Chondrocyte (in vitro differentiated cells): ENCODE data around the gene HORMAD2. TPM values are rescaled to one million over a fixed set of nuclear protein-coding genes. Genes with fewer than 3 reads are reported as not detected.

Source experiments
- DNase-seq: peaks from one replicate; pipeline ENCODE4 v3.0.0; 2021; ENCODE audit warnings: mixed read lengths, low spot score
- H3K27ac Mint-ChIP-seq: one replicate; pipeline ENCODE4 v1.8.0; 2021; ENCODE audit warnings: mild to moderate bottlenecking, moderate library complexity, mixed read lengths; ENCODE audit not compliant: unreplicated experiment
- H3K27me3 Mint-ChIP-seq: 2 replicates; pipeline ENCODE4 v1.8.0; 2021; ENCODE audit warnings: low read depth, mixed read lengths
- H3K36me3 Mint-ChIP-seq: 2 replicates; pipeline ENCODE4 v1.8.0; 2021; ENCODE audit warnings: low read depth, mixed read lengths
- H3K4me1 Mint-ChIP-seq: 2 replicates; pipeline ENCODE4 v1.8.0; 2021; ENCODE audit warnings: low read depth, mild to moderate bottlenecking, mixed read lengths
- H3K4me3 Mint-ChIP-seq: one replicate; pipeline ENCODE4 v1.8.0; 2021; ENCODE audit warnings: mild to moderate bottlenecking, moderate library complexity, mixed read lengths; ENCODE audit not compliant: unreplicated experiment
- H3K9me3 Mint-ChIP-seq: 2 replicates; pipeline ENCODE4 v1.8.0; 2021; ENCODE audit warnings: low read depth, mixed read lengths
- total RNA-seq: library from RNA; stranded (reverse); gene quantifications from 3 replicates; pipeline ENCODE4 v1.2.1, GENCODE V29; 2021
- TF ChIP-seq, protein P1 (sequence below): fragments of 200-600 bp; sonication (generic); IDR thresholded peaks from 2 replicates; pipeline ENCODE4 v1.5.0; 2021; ENCODE audit warnings: antibody characterized with exemption, mild to moderate bottlenecking, moderate library complexity

HORMAD2 gene
- total RNA-seq, 1 donor from 2014 or later = not detected

DNA sequence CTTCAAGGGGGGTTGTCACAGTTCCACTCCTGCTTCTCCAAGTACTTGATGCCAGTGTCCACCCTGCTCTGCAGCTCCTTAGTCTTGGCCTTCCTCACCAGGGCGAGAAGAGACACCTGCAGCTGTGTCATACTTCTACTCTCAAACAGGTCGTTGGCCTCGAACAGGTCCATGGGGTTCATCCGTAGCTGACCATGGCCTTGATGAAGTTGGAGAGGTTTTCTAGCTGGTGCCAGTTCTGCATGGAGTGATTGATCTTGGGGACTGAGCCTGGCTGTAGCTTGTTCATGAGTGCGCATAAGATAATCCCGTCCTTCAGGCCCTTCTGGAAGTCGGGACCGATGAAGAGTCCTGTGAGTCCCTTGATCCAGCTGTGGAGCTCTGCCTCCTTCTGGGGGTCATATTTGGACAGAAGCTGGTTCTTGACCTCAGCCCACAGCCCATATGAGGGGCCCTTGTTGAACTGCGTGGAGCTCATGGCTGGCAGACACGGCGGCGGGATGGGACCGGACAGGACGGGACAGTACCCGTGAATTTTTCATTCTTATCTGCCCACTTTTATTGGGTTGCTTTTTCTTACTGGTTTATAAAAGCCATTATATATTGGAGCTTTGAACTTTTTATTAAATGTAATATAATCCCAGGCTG lies 33.4 kb upstream of the HORMAD2 start:
- Mint-ChIP-seq H3K4me3 (no peak overlapping the region), H3K9me3 (no peaks in the 10 kb centered on the region), H3K27ac (no peak overlapping the region), H3K4me1 (peaks cover 21% of the 10 kb centered on the region), H3K27me3 (no peaks in the 10 kb centered on the region), H3K36me3 (no peaks in the 10 kb centered on the region)
- DNase-seq = no peak
- TF ChIP-seq, protein P1, sequence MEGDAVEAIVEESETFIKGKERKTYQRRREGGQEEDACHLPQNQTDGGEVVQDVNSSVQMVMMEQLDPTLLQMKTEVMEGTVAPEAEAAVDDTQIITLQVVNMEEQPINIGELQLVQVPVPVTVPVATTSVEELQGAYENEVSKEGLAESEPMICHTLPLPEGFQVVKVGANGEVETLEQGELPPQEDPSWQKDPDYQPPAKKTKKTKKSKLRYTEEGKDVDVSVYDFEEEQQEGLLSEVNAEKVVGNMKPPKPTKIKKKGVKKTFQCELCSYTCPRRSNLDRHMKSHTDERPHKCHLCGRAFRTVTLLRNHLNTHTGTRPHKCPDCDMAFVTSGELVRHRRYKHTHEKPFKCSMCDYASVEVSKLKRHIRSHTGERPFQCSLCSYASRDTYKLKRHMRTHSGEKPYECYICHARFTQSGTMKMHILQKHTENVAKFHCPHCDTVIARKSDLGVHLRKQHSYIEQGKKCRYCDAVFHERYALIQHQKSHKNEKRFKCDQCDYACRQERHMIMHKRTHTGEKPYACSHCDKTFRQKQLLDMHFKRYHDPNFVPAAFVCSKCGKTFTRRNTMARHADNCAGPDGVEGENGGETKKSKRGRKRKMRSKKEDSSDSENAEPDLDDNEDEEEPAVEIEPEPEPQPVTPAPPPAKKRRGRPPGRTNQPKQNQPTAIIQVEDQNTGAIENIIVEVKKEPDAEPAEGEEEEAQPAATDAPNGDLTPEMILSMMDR = no peak

DNA sequence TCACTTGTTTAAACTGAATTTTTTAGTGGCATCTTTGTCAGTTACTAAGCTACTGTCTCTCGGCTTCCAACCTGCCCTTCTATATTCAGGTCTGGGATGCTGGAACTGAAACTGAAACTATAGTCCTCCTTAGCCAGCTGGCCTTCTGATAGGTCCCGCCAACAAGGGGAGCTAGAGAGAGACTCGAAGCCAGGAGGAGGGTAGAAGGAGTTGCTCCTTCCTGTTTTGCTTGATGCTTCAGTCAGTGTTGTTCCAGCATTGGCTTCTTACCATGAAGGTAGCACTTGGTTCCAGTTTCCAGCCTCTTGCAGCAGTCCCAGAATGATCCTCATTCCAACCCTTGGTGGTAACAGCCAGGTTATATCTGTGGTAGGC lies 32.9 kb upstream of the HORMAD2 start:
- Mint-ChIP-seq H3K27ac (no peak overlapping the region), H3K4me3 (no peak overlapping the region), H3K4me1 (peaks cover 21% of the 10 kb centered on the region), H3K9me3 (no peaks in the 10 kb centered on the region), H3K27me3 (no peaks in the 10 kb centered on the region), H3K36me3 (no peaks in the 10 kb centered on the region)
- TF ChIP-seq, protein P1 = no peak
- DNase-seq = no peak

DNA sequence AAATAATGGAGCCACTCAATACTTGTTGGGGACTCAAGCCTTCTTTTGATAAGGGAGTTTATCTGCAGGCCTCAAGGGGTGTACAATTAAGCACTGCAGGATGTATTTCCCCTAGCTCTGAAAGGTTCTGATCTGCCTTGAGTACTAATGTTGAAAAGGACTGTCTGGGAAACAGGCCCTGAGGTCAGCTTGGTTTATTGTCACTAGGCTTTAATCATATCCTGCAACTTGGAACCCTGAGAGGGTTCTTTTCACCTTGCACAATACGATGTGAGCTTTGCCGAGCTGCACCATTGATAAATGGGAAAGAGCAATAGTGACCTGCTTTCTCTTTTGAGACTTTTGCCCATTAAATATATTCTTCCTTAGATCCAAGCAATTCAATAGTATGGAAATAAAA lies 31.6 kb upstream of the HORMAD2 start:
- TF ChIP-seq, protein P1 = no peak
- DNase-seq = no peak
- H3K27ac Mint-ChIP-seq = no peak overlapping the region
- no peaks in the 10 kb centered on the region for H3K36me3 Mint-ChIP-seq
- H3K4me3 Mint-ChIP-seq = no peak overlapping the region
- H3K27me3 Mint-ChIP-seq = no peaks in the 10 kb centered on the region
- no peaks in the 10 kb centered on the region for H3K9me3 Mint-ChIP-seq
- H3K4me1 Mint-ChIP-seq = peaks cover 14% of the 10 kb centered on the region

DNA sequence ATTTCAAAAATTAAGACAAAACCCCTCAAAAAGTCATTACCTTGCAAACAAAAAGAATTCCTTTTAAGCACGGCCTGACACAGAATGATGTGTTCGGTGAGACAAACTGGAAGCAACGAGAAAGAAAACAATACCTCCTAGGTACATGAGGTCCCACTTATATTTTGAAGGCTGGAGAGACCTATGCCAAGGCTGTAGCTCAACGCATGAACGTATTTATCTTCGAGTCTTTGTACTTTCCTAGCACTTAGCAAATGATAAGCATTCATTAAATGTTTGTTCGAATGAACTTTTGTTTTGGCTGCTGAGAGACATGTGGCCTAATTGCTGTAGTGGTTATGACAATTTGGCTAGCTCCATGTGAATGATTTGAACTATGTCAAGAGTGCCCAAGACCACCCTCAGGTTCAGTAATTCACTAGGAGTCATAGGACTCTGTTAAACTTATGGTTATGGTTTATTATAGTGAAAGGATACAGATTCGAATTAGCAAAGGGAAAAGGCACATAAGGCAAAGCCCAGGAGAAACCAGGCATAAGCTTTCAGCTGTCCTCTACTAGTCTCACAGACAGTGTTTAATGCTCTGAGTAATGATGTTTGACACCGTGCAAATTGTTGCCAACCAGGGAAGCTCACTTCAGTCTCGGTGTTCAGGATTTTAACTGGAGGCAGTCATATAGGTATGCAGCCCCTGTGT lies 26.0 kb upstream of the HORMAD2 start:
- H3K9me3 Mint-ChIP-seq = peaks cover 3% of the 10 kb centered on the region

DNA sequence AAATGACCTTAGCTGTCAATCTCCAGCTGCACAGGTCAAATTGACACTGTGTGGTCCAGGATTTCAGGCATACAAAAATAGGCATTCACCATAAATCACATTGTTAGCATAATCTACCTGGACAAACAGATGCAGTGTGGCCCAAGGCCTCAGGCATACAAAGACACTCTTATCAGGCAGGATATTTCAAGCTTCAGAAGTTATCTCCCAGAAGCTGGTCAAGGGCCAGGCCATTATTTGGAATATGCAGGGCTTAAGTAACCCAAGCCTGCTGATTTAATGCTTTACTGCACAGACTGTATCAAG lies 25.5 kb upstream of the HORMAD2 start:
- H3K9me3 Mint-ChIP-seq = peaks cover 6% of the 10 kb centered on the region
- H3K27ac Mint-ChIP-seq = no peak overlapping the region

More for the DNA sequence above, 26.0 kb upstream of the HORMAD2 start:
- Mint-ChIP-seq H3K27ac (no peak overlapping the region), H3K36me3 (peaks cover 5% of the 10 kb centered on the region), H3K27me3 (no peaks in the 10 kb centered on the region), H3K4me3 (no peak overlapping the region), H3K4me1 (peaks cover 4% of the 10 kb centered on the region)
- no peak for DNase-seq
- TF ChIP-seq, protein P1 = no peak

More for the DNA sequence above, 25.5 kb upstream of the HORMAD2 start:
- no peaks in the 10 kb centered on the region for H3K27me3 Mint-ChIP-seq
- H3K4me3 Mint-ChIP-seq = no peak overlapping the region
- TF ChIP-seq, protein P1 = no peak
- peaks cover 5% of the 10 kb centered on the region for H3K36me3 Mint-ChIP-seq
- H3K4me1 Mint-ChIP-seq = peaks cover 4% of the 10 kb centered on the region
- no peak for DNase-seq
